Natural killer cell (primary cell): ENCODE measurements around the gene ZBED1. TPM values are rescaled to one million over a fixed set of nuclear protein-coding genes. Genes with fewer than 3 reads are reported as not detected.
A peak's percentile ranks its signal among the peaks of the same experiment; 100 is the strongest.

Experiments used
- ATAC-seq, 3 donors: fragments of 150-1000 bp in 2 of 3; fragments of 200-7000 bp in 1 of 3; cut with Tn5 transposase; 1 replicate in 1 of 3; 2 replicates in 2 of 3; pipeline ENCODE4 v1.10.0; 2021; ENCODE audit warnings: mild to moderate bottlenecking in 2 of 3, moderate library complexity in 2 of 3
- DNase-seq, 2 donors: peaks; one replicate each; pipeline versions ENCODE4 v3.0.0 to v3.0.0-alpha.2; 2013 to 2021; ENCODE audit warnings: mixed read lengths in 1 of 2
- H3K27ac ChIP-seq: one replicate; pipeline ENCODE4 v1.5.1; 2013; ENCODE audit warnings: mild to moderate bottlenecking, low read length
- H3K27me3 ChIP-seq: one replicate; pipeline ENCODE4 v1.6.1; 2013; ENCODE audit warnings: low read length; ENCODE audit not compliant: control insufficient read depth, insufficient read depth
- H3K36me3 ChIP-seq: one replicate; pipeline ENCODE4 v1.6.1; 2013; ENCODE audit warnings: low read length; ENCODE audit not compliant: control insufficient read depth, insufficient read depth
- H3K4me1 ChIP-seq: one replicate; pipeline ENCODE4 v1.6.1; 2013; ENCODE audit warnings: low read length; ENCODE audit not compliant: control insufficient read depth, insufficient read depth
- H3K4me3 ChIP-seq: one replicate; pipeline ENCODE4 v1.5.1; 2013; ENCODE audit warnings: low read length
- H3K9me3 ChIP-seq: one replicate; pipeline ENCODE4 v1.6.1; 2013; ENCODE audit warnings: low read length; ENCODE audit not compliant: control insufficient read depth, insufficient read depth
- H3K27ac Mint-ChIP-seq, 2 donors: one replicate each; pipeline ENCODE4 v1.8.0; 2022; ENCODE audit warnings: mild to moderate bottlenecking in 2 of 2, mixed read lengths in 2 of 2, moderate library complexity in 1 of 2
- H3K27me3 Mint-ChIP-seq, 2 donors: one replicate each; pipeline ENCODE4 v1.8.0; 2022; ENCODE audit warnings: low read depth in 2 of 2, mixed read lengths in 2 of 2
- H3K36me3 Mint-ChIP-seq: one replicate; pipeline ENCODE4 v1.8.0; 2022; ENCODE audit warnings: mixed read lengths
- H3K4me1 Mint-ChIP-seq, 2 donors: one replicate each; pipeline ENCODE4 v1.8.0; 2022; ENCODE audit warnings: mixed read lengths in 2 of 2
- H3K4me3 Mint-ChIP-seq: one replicate; pipeline ENCODE4 v1.8.0; 2022; ENCODE audit warnings: mild to moderate bottlenecking, moderate library complexity, mixed read lengths
- H3K9me3 Mint-ChIP-seq, 2 donors: one replicate each; pipeline ENCODE4 v1.8.0; 2022; ENCODE audit warnings: mixed read lengths in 2 of 2
- WGBS: methylation state at CpG from one replicate; pipeline ENCODE4 v1.1.7; 2013; ENCODE audit warnings: missing lambda C conversion rate; ENCODE audit not compliant: insufficient coverage; 5-methylcytosine and 5-hydroxymethylcytosine counted together
- intact Hi-C: fragments of 100-400 bp; cut with micrococcal nuclease; formaldehyde crosslinking; loops from one replicate; pipeline ENCODE4 v1.14.2; 2022
- total RNA-seq, 4 donors: library from RNA; stranded (reverse); fragments of 120-200 nt in 1 of 4; gene quantifications; one replicate each; pipeline versions ENCODE4 v1.2.3 to v1.2.4, GENCODE V29; 2013 to 2022
- TF ChIP-seq, protein P1 (sequence below): fragments of 200-600 bp; IDR thresholded peaks from one replicate; pipeline ENCODE4 v1.8.0; 2022; ENCODE audit warnings: antibody characterized with exemption

The ZBED1 gene
- 10 to 100 TPM; 30.5 to 36.3 (median 33.8) TPM for total RNA-seq
- 25.9 TPM for total RNA-seq (2013)

DNA sequence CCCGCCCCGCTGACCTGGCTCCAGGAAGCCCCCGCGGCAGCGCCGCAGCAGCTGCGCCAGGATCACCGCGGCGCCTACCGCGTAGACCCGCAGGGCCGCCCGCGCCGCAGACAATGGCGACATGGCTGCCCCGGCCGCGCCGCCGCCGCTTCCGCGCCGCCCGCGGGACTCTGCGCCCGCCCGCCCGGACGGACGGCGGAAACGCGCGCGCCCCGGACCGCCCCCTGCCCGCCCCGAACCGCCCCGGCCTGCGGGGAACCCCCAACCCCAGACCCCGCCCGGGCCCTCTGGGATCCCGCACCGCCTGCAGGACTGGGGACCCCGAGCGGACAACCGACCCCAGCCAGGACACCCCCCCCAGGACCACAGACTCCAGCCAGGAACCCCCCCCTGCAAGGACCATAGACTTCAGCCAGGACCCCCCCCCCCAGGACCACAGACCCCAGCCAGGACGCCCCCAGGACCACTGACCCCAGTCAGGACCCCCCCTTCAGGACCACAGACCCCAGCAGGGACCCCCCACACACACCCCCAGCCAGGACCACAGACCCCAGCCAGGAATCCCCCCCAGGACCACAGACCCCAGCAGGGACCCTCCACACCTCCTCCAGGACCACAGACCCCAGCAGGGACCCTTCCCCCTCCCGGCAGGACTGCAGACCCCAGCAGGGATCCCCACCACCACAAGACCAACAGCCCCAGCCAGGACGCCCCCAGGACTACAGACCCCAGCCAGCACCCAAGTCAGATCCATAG is at the start of gene ZBED1, which contains the start of gene DHRSX:
ZBED1 (minus strand) TSS at position 174 of the 756 bp plus-strand sequence. CDS start 10,257 bp downstream, outside the sequence.
DHRSX (minus strand) TSS at position 174 of the 756 bp plus-strand sequence; CDS start at position 123, 51 bp downstream.
- Mint-ChIP-seq H3K36me3 (no peaks in the 10 kb centered on the region), H3K27ac (peak within 1 kb of the TSS; percentile 80 to 92), H3K4me1 (peaks cover 16 to 33% of the 10 kb centered on the region in 2 donors), H3K9me3 (no peaks in the 10 kb centered on the region), H3K27me3 (no peaks in the 10 kb centered on the region), H3K4me3 (peak within 1 kb of the TSS; percentile 84)
- DNase-seq (peak; percentile 65 to 66), ATAC-seq (peak; percentile 78 to 86 (median 84))
- Histone ChIP-seq H3K27me3 (no peaks in the 10 kb centered on the region), H3K27ac (peak within 1 kb of the TSS; percentile 81), H3K36me3 (peaks cover 2% of the 10 kb centered on the region), H3K9me3 (no peaks in the 10 kb centered on the region), H3K4me3 (peak within 1 kb of the TSS; percentile 75), H3K4me1 (peaks cover 30% of the 10 kb centered on the region)
- WGBS, result 3% methylated on average over 55 of the region's 57 CpGs
- intact Hi-C loops, result loop anchor here (5.0 kb wide), 1 partner anchor 844 kb away; no protein-coding TSS in a partner anchor
- TF ChIP-seq, protein P1, sequence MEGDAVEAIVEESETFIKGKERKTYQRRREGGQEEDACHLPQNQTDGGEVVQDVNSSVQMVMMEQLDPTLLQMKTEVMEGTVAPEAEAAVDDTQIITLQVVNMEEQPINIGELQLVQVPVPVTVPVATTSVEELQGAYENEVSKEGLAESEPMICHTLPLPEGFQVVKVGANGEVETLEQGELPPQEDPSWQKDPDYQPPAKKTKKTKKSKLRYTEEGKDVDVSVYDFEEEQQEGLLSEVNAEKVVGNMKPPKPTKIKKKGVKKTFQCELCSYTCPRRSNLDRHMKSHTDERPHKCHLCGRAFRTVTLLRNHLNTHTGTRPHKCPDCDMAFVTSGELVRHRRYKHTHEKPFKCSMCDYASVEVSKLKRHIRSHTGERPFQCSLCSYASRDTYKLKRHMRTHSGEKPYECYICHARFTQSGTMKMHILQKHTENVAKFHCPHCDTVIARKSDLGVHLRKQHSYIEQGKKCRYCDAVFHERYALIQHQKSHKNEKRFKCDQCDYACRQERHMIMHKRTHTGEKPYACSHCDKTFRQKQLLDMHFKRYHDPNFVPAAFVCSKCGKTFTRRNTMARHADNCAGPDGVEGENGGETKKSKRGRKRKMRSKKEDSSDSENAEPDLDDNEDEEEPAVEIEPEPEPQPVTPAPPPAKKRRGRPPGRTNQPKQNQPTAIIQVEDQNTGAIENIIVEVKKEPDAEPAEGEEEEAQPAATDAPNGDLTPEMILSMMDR, result no peak

DNA sequence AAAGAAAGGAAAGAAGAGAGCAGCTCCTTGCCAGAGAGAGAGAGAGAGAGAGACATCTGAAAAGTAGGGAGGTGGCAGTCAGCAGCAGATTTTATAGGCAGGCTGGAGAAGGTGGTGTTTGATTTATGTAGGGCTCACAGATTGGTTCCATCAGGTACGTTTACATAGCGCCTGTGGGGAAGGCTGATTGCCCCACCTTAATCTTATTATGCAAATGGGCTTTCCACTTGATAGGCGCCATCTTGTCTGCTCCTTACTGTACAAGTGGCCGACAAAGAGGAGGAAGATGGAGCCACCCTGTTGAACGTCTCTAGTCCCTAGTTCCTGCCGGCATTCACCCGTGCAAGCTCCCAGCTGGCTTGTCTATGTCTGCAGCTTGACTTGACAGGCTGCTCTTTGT is 49.1 kb upstream of the ZBED1 start:
- H3K27ac ChIP-seq, result no peak overlapping the region
- peaks cover 3 to 10% of the 10 kb centered on the region in 2 donors for H3K27me3 Mint-ChIP-seq
- H3K4me1 ChIP-seq, result no peaks in the 10 kb centered on the region
- H3K9me3 ChIP-seq, result no peaks in the 10 kb centered on the region
- no peaks in the 10 kb centered on the region for H3K4me1 Mint-ChIP-seq
- intact Hi-C loops, result no loop called here
- DNase-seq, result no peak
- H3K27ac Mint-ChIP-seq, result no peak overlapping the region
- no peaks in the 10 kb centered on the region for H3K9me3 Mint-ChIP-seq
- no peak for ATAC-seq
- no peak overlapping the region for H3K4me3 Mint-ChIP-seq
- 77% methylated on average over 7 of the region's 7 CpGs for WGBS
- TF ChIP-seq, protein P1, result no peak
- H3K27me3 ChIP-seq, result no peaks in the 10 kb centered on the region
- no peak overlapping the region for H3K4me3 ChIP-seq
- H3K36me3 ChIP-seq, result no peaks in the 10 kb centered on the region
- no peaks in the 10 kb centered on the region for H3K36me3 Mint-ChIP-seq

DNA sequence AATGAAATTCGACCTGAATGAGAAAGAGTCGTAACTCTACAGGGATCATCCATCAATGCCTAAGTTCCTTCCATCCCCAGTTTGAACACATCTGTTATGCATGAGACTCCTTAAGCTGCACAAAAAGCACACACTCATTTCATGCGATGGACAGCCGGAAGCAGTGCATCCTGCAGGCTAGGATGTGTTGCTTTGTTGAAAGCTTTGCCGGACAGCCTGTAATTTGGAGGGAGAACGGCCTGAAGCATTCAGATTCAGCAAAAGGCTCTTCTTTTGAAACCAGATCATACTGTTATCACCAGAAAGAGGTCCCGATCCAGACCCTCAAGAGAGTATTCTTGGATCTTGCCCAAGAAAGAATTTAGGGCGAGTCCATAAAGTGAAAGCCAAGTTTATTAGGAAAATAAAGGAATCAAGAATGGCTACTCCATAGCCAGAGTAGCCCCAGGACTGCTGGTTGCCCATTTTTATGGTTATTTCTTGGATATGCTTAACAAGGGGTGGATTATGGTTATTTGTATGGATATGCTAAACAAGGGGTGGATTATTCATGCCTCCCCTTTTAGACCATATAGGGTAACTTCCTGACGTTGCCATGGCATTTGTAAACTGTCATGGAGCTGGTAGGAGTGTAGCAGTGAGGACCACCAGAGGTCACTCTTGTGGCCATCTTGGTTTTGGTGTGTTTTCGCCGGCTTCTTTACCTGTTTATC is 48.1 kb upstream of the ZBED1 start:
- ATAC-seq, result no peak
- Histone ChIP-seq H3K4me3 (no peak overlapping the region), H3K27ac (no peak overlapping the region), H3K4me1 (no peaks in the 10 kb centered on the region), H3K27me3 (no peaks in the 10 kb centered on the region), H3K36me3 (no peaks in the 10 kb centered on the region), H3K9me3 (no peaks in the 10 kb centered on the region)
- Mint-ChIP-seq H3K27ac (no peak overlapping the region), H3K27me3 (peaks cover 3 to 9% of the 10 kb centered on the region in 2 donors), H3K4me1 (no peaks in the 10 kb centered on the region), H3K9me3 (no peaks in the 10 kb centered on the region), H3K36me3 (no peaks in the 10 kb centered on the region), H3K4me3 (no peak overlapping the region)
- WGBS, result 89% methylated on average over 11 of the region's 11 CpGs
- intact Hi-C loops, result no loop called here
- DNase-seq, result no peak
- TF ChIP-seq, protein P1, result no peak
